Measurements from ENCODE around the gene CEP126.

CEP126 gene

DNA sequence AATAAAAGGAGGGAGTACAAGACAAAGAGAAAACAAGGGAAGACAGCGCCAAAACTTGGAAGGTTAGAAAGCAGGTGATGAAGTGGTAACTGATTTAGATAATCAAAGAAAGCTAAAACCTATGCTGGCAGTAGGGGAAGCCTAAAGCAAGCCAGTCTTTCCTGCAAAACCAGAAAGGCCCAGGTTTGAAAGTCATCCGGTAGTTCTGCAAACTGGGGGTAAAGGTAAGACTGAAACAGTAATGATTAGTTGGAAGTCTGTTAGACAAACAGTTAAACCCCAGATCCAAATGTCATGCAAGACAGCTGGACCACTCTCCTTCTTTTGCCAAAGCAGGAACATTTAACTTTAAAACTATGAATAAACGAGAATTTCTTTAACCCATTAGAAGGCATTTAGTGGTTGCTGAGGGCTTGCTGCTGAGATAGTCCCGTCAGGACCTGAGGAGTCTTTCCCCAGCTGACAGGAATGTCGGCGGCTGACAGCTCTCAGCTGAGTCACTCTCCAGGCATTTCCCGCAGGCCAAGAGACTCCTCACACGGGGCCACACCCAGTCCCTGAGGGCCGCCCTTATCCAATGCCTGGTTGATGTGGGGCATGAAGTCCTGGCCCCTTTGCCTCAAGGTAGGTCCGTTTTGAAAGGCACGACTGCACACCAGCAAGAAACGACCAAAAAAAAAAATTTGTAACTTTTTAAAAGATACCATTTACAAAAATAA is 96.1 kb downstream of the CEP126 start:
- DNase-seq (ENCODE audit: low spot score), result peak; percentile 79

DNA sequence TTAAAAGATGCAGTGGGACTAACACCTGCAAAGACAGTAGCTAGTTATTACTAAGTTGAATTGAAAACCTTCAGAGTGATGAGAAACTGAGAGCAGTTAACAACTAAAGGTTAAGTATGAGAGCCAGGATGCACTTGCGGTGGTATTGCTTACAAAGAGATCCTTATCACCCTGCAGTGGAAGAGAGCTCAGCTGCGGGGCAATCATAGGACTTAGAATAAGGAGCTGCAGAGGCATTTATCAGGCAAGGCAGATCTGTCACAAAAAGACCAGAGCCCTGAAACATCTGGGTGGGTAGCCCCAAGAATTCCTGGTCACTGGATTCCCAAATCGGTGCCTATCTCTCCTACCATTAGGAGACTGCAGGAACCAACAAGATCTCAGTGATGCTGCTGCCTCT is 98.1 kb downstream of the CEP126 start:
- DNase-seq (ENCODE audit: low spot score), result no peak

DNA sequence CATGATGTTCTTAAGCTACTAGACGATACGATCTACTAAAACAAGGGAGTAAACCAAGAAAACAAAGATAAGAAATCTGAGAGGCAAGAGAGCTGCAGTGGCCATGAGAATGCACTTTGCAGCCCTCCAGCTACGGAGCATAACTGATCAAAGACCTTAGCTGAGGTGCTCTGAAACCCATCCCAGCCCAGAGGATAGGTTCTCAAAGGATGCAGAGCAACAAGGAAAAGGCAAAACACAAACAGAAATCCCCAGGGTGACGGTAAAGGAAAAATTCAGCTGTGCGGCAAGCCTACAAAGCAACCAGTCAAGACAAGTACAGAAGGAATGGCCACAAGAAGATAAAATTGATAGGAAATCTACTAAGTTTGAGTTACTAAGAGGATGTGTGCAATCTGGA is 99.9 kb downstream of the CEP126 start:
- no peak for DNase-seq (ENCODE audit: low spot score)

DNA sequence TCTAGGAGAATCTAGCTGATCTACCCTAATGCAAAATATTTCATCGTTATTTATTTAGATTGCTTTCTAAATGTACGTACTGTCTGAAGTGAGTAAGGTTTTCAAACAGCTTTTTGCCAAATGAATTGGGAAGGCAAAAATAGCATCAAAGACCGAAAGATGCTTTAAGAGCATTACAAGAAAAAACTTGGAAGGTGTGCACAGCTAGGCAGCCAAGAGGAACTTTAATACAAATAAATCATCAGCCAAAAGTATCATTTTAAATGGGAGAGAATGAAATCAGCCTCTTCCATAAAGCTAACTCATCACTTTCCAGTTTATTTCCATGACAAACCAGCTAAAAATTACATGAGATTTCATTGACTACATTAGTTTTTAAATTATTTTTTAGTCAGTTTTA is 102.2 kb downstream of the CEP126 start:
- DNase-seq (ENCODE audit: low spot score), result no peak

DNA sequence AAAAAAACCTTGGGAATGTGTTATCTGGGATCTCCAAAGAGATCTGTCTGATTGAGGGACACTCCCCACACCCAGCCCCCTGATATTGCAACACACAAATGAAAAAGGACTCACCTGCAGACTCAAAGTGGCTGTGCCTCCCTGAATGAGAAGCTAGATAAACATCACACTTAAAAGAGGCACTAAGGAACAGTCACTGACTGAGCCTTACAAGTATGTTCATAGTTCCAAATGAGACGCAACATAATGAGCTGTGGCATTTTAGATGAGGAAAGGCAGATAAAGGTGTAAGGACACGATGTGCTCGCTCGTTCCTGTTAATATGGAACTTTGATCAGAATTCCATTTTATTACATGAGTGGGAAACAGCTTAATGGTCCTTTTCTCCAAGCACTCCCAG is 111.4 kb downstream of the CEP126 start:
- no peak for DNase-seq (ENCODE audit: low spot score)

DNA sequence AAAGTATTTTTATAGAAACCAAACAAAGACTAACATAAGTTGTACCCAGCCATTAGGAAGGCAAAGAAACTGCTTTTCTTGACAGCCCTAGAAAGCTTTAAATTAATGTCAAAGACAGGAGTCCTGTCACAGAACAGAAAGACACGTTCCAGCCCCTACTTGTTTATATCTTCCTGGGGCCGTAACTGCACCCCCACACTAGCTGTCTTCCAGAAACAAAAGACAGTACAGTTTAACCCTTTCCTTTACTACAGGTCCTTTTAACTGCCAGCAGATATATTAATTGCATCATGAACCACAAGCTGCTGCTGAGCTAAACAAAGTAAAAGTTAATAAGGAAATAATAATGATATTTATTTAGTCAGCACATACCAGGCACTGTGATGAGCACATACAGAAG is 112.1 kb downstream of the CEP126 start:
- no peak for DNase-seq (ENCODE audit: low spot score)

DNA sequence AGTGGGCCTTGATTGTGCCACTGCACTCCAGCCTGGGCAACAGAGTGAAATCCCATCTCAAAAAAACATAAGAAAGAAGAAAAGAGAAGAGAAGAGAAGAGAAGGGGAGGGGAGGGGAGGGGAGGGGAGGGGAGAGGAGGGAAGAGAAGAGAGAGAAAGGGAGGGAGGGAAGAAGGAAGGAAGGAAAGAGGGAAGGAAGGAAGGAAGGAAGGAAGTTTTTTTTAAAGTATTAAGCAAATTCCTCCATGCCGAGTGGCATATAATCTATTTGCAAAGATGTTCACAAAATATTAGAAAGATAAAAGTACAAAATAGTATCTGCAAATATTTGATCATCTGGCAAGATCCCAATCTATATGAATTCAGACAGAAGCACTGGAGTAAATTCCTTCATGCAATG is 121.9 kb downstream of the CEP126 start:
- DNase-seq (ENCODE audit: low spot score), result no peak

DNA sequence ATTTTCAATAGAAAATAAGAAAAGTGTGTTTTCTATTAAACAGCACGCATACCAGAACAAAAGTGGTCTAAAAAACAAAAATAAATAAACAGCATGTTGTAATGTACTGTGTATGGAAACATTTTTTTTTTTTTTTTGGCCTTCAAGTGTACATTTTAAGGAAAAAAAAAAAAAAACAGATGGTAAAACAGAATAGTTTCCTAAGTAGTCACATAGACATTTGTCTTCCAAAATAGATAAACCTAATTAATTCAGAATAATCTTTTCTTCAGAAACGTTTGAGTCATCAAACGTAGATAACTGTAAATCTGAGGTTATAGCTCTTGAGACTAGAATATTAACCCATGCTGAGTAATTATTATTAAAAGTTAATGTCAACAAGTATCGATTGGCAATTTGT is 132.0 kb downstream of the CEP126 start:
- no peak for DNase-seq (ENCODE audit: low spot score)

DNA sequence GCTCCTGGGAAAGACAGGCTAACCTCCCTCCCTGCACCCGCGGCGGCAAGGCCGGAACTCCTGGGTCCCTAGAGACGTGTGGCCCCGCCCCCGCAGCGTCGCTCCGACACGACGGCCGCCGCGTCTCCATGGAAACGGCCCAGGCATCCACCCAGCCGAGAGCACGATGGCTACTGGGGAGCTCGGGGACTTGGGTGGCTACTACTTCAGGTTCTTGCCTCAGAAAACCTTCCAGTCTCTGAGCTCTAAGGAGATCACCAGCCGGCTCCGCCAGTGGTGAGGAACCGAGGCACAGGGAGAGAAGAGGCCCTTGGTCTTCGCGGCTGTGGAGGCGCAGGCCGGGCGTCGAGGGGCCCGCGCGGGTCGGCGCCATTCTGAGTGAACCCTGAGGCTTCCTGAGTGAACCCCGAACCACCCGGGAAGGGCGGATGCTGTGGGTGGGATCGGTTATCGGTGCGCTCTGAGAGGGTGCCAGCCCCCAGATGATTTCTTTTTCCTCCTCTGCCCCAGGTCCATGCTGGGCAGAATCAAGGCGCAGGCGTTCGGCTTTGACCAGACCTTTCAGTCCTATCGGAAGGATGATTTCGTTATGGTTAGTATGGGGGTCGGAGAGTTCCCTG is 132.6 kb downstream of the CEP126 start, which contains the start of gene CFAP300:
Gene CFAP300 (plus strand): TSS at position 133 of the 620 bp plus-strand sequence. CDS start 34 bp downstream, at position 167.
- DNase-seq (ENCODE audit: low spot score), result peak; percentile 86
